NCI-H526 (cell line): ENCODE measurements around the gene NPEPL1.
"Not testable (repeated sequence)": the region's sequence is repeated elsewhere in the genome, so short reads cannot be mapped to it uniquely, and the experiment has no call there.

Source experiments
- DNase-seq, 2 experiments: peaks; one replicate each; lab custom pipeline; 2025; lab: John Stamatoyannopoulos, UW

The NPEPL1 gene, protein sequence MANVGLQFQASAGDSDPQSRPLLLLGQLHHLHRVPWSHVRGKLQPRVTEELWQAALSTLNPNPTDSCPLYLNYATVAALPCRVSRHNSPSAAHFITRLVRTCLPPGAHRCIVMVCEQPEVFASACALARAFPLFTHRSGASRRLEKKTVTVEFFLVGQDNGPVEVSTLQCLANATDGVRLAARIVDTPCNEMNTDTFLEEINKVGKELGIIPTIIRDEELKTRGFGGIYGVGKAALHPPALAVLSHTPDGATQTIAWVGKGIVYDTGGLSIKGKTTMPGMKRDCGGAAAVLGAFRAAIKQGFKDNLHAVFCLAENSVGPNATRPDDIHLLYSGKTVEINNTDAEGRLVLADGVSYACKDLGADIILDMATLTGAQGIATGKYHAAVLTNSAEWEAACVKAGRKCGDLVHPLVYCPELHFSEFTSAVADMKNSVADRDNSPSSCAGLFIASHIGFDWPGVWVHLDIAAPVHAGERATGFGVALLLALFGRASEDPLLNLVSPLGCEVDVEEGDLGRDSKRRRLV

DNA sequence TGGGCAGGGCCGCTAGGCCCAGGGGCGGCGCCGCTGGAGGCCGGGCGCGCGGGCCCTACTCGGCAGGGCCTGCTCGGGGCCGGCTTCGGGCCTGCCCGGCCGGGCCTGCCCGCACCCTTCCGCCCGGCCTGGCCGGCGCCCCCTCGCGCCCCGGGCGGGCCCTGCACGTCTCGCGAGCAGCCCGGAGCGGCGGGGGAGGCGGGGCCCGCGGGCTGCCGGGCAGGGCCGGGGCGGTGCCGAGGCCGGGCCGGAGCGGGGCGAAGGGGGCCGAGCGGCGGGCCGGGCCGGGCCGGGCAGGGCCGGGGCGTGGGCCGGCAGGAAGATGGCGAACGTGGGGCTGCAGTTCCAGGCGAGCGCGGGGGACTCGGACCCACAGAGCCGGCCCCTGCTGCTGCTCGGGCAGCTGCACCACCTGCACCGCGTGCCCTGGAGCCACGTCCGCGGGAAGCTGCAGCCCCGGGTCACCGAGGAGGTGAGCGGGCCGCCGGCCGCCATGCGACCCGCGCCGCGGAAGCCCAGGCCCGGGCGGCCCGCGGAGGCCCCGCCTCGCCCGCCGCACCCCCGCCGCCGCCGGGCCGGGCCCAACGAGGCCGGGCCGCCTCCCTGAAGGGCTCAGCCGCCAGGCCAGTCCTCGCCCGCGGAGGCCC is at the start of gene NPEPL1:
TSS of gene NPEPL1 (plus strand) at position 222 of the 647 bp plus-strand sequence. CDS start at position 323, 101 bp downstream.
- DNase-seq = peak in 1 of 2 experiments; percentile 87

DNA sequence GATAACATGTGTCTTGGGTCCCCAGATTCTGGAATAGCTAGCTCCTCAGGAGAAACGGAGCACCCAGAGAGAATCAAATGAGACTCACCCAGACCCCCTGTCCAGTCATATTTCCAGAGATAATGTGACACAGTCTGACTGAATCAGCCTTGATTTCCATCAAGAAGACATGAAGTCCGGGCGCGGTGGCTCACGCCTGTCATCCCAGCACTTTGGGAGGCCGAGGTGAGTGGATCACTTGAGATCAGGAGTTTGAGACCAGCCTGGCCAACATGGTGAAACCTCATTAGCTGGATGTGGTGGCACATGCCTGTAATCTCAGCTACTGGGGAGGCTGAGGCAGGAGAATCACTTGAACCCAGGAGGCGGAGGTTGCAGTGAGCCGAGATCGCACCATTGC is 49.7 kb upstream of the NPEPL1 start:
- DNase-seq = not testable (repeated sequence)

DNA sequence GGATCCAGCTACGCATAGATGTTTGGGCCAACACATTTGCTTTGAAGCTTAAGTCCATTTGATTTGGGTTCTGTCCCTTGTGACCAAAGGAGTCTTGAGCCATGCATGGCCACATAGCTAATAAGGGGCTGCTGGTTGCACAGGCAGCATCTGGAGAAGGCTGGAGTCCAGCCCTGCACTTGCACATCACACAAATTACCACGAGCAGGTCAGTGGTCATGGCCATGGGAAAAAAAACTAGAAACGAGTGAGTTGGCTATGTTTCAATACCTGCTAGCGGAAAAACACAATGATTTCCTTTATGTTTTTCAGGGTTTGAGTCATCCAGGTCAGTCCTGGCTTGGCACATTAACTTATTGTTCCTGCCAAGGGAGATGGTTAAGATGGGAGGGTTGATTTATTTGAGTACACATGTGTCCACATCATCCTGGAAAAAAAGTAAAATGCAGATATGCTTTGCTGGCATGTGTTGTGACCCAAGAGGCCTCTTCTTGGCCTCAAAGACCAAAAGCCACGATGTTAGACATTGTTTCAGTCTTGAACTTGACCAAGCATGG is 47.1 kb upstream of the NPEPL1 start:
- no peak for DNase-seq

DNA sequence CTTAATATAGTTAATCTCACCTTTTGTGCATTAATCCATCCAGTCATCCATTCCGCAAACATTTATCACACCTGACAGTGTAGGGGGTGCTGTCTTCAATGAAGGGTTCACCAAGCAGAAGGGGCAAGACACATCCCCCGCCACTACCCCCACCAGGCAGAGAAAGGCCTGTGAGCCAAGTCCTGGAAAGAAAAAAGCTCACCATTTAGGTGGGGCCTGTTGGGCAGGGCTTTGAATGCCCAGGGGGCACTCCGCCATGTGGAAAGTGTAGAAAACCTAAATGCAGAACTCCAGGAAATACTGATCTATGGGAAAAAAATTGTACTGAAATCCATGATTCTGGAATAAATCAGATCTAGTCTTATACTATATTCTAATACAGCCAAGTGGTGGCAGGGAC is 46.3 kb upstream of the NPEPL1 start:
- DNase-seq = no peak

DNA sequence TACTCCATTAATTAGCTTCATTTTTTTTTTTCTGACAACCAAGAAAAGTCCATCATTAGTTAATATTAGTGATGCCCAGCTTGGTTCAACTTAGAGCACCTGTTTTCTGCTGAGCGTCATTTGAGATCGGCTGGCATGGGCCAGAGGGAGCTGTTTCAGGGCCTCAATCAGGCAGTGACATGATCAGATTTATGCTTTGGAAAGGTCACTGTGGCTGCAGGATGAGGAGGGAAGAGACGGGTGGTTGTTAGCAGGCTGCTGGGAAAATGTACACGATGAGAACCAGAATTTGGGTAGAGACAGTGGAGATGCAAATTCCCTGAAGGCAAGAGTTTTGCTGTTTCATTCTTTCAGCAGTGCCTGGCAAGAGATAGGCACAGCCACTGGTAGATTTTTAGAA is 45.9 kb upstream of the NPEPL1 start:
- peak; percentile 34 to 47 for DNase-seq

DNA sequence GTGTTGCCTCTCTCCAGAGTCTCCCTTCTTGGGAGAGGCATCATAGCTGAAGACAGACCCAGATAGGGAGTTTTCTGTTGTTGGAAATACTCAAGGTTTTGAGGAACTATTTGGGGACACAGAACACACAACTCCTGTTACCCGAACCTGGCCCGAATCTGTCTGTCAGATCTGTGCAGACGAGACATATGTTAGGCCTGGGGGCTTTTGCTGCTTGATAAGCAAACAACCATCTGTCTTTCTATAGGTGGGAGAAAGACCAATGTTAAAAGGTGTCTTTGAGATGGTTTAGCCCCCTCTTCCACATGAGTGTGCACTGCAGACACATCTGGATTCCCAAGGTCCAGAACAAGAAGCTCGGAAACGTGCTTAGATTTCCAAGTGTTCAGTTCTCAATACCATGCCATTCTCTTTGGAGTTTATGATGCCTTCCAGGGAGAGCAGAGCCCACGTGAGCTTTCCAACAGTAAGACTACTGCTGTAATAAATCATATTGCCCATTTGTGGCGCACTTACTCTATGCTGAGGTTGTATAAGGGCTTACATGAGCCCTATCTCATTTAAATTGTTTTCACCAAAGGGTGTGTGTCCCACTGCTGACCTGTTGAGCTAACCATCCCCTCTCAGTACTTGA is 45.3 kb upstream of the NPEPL1 start:
- DNase-seq = peak in 1 of 2 experiments; percentile 31

DNA sequence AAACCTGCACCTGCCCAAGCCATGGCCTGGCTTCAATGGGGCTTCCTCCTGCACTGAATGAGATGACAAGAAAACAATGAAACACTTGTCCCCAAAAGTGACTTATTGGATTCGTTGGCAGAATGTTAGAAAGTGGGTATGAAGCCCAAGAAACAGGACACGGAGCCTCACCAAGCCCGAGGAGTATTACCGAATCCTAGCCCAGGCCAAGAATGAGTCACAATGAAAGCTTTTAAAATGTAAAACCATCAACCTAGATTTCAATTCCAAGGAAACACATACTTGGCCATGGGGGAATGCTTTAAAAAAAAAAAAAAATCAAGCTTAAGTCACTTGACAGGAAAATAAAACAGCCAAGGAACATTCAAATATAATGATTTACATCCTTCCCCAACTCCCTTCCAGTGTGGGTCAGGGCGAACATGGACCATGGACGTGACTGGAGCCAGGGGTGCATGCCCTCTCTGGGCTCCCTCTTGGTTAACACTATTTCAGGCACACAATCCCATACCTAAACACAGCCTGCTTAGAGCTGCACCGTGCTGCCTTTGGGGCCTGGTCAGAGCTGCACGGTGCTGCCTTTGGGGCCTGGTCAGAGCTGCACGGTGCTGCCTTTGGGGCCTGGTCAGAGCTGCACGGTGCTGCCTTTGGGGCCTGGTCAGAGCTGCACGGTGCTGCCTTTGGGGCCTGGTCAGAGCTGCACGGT is 44.7 kb upstream of the NPEPL1 start:
- DNase-seq = no peak

DNA sequence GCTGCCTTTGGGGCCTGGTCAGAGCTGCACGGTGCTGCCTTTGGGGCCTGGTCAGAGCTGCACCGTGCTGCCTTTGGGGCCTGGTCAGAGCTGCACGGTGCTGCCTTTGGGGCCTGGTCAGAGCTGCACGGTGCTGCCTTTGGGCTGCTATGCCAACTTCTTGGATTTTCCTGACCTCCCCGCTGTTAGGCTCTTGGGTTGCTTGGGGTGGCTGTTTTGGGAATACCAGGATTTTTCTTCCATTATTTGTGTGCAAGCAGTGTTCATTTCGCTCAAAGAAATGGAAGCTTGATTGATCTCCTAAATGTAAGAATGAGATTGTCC is 44.1 kb upstream of the NPEPL1 start:
- not testable (repeated sequence) for DNase-seq

DNA sequence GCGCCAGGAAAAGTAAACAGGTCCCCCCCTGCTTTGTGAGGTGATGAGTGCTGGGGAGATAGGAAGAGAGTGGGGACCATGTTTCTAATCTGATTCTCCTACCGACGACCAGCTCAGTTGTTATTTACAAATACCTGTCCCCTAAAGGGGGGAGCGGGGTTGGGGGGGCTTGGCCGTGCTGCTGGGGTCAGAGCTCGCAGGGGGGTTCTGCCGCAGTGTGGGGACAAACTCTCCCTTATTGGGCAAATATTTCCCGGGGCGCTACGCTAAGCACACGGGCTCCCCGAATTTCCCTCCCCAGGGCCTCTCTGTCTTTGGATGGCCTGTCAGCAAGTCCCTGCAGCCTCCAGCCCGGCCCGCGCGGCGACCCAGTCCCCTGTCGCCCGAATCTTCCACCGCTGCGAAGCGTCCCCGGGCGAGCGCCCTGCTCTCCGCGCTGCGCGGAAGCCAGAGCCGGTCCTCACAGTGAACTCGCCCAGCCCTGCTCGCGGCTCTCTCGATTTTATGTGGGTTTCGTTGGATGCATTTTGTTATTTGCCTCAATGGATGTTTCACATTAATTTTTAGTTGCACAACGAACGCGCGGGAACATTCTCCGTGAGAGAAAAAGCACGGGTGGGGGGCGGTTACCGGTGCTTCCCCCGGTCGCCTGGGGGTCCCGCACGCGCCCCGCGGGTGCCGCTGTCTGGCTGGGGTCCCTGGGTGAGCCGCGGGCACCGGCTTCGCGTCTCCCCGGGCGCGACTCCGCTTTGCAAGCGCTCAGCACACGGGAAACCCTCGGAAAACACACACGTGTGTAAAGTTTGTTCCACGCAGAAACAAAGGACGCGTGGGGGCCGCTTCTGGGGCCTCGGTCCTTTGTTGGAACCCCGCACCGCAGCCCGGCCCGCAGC is 43.1 kb upstream of the NPEPL1 start:
- DNase-seq = peak in 1 of 2 experiments; percentile 62

DNA sequence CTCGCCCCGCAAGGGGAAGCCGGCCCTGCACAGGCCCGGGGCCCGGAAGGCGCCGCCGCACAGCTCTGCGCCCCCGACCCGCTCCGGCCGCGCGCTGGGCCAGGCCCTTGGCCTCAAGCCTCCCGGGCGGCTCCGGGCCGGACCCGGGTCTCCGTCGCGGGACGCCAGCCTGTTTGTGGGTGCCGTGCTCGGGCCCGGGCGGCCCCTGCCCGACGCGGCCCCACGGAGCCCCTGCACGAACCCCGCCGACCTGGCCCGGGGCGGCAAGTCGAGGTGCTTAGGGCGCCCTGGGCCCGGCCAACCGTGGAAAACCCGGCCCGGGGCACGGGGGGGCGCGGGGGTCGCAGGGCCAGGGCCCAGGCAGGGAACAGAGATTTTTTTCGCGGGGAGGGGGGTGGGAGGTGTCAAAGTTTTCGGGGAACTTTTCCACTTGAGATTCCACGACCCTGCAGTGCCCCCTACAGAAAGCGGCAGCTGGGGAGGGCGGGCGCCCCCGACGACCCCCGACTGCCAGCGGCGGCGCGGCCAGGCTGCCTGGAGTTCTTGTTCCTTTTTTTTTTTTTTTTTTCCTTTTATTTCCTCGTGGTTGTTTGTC is 42.3 kb upstream of the NPEPL1 start:
- peak in 1 of 2 experiments; percentile 62 for DNase-seq

DNA sequence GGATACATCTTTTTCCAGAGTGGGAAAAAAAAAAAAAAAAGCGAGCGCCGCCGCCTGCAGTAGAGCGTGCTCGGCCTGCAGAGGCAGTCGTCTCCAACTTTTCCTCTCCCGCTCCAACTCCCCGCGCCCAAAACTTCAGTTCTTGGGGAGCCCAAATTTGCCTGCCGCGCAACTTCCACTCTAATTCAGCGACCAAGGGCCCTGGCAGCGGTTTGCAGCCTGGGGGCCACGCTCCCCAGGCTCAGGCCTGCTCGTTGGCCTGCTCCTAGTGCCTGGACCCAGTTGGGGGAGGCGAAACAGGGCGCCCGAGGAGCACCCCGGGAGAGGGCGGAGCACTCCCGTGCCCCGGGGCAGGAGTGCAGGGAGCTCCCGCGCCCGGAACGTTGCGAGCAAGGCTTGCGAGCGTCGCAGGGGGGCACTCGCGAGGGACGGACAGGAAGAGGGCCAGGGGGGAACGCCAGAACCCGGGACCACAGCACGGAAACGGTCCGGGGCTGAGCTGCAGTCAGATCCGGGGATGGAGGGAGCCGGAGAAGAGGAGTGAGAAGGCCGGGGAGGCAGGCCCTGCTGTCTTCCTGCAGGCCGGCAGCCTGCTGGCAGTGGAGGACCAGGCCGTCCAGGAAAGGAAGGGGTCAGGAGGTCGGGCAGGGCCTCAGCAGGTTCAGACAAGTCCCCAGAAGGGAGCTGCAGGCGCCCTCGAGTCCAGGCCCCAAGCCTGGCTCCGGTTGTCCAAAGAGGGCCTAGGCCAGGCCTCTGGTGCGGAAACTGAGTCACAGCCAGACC is 41.6 kb upstream of the NPEPL1 start, which contains the start of gene STX16:
TSS of gene STX16 (plus strand) at position 508 of the 783 bp plus-strand sequence. CDS start 724 bp downstream, outside the sequence.
- peak; percentile 89 to 98 for DNase-seq

DNA sequence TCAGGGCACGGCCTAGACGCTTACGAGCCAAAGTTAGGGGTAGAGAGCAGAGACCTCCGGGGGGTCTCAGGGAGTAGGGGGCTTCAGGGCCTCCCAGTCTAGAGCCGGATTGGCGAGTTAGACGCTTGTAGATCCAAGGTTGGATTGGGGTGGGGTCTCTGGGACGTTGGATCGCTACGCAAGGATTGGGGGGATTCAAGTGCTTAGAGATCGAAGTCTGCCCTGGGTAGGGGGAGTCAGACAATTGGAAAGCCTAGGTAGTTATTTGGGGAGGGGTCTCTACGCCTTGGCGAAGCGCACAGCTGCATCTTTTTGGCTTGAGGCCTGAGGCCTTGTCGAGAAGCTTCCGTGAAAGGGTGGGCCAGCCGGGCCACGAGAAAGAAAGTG is 41.0 kb upstream of the NPEPL1 start:
- peak; percentile 36 to 62 for DNase-seq

DNA sequence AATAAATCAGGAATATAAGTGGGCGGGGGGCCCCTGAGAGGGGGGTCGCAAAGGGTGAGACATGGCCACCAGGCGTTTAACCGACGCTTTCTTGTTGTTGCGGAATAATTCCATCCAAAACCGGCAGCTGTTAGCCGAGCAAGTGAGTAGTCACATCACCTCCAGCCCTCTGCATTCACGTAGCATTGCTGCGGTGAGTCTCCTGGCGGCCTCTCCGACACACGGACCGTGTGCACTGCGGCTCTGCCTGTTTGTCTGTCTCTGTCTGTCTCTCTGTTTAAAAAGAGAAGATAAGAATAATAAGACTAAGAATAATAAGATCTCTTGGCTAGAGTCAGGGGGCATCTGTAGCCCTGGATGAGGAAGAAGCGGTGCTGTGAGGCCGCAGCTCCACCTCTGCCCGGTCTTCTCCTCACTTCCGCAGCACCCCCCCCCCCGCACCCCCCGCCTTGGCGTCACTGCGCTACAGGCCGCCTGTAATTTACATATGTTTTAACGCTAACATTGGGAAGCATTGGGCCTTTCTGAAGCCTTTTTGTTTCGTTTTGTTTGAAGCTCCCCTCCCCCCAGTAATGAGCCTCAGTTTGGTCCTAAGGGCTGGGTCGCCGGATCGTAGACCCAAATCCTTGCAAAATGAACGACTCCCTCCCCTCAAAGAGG is 40.5 kb upstream of the NPEPL1 start:
- peak; percentile 54 to 83 for DNase-seq

DNA sequence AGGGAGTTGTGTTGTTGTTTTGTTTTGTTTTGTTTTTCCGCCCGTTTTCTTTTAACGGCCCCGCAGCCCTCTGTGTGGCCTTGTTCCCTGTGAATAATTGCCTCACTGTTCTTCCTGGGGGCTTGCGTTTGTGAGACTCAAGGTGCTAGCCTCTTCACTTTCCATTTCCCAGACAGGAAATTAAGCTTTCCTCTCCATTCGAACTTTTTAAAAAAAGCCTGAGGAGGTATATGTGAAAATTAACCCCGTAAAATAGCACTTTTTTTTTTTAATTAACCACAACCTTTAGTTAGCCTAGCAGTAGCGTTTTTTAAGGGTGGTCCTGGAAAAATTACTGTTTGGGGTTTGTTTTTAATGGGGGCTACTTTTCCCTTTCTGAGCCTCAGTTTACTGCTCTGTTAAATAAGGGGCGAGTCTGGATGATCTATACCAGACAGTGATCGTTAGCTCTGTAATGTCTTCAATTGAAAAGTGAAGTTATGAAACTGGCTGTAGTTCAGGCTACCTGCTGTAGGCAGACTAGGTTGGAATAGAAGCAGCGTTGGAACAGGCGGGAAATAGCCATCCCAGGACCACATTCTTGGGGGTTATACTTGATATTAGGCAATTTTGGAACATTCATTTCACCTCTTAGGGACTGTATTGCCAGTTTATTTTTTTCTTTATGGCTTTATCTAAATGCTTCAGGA is 39.9 kb upstream of the NPEPL1 start:
- peak in 1 of 2 experiments; percentile 80 for DNase-seq

DNA sequence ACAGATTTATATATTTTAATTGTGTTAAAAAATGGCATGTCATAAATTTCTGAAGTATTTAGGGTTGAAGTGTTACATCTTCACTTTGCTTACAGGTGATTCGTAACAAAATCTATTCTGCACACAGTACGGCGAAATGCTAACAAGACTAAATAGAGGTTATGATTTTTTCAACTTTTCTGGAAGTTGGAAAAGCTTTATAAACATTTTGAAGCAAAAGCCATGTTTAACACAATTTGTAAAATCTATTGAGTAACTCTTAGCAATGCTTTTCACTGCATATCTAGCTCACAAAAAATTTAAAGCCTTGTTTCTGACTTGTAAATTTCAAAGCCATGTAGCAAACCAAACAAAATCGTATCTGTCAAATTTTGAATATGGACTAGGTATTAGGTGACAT is 38.3 kb upstream of the NPEPL1 start:
- DNase-seq = no peak

DNA sequence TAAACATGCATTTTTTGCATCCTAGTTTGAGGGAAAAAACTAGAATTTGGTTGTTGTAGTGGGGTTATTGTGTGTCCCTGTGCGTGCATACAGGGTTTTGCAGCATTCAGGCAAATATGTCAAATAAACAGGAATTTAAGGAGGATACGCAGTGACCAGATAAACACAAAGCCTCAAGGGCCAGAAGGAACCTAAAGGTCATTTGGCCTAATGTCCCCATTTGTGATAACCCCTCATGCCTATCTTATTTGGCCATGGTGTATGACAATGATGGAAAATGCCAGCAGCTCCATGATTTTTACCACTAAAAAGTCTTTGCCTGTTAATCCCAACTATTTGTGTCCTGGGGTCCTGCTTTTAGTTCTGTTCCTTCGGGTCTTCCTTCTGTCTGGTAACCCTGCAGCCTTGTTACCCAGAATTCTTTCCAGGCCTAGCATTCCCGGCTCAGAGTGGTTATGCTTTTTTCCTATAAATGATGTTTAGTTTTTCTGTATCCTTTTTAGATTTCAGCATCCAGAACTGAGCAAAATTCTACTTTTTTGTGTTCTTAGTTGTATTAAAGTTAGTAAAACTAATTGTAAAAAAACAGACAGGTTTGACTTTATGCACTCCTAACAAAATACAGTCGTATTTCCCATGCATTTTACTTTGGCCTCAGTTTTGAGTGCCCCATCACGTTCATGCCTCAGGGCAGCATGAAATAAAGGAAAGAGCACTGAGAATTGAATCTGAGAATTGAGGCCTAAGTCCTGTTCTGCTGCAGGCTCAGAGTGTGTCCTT is 37.1 kb upstream of the NPEPL1 start:
- no peak for DNase-seq

DNA sequence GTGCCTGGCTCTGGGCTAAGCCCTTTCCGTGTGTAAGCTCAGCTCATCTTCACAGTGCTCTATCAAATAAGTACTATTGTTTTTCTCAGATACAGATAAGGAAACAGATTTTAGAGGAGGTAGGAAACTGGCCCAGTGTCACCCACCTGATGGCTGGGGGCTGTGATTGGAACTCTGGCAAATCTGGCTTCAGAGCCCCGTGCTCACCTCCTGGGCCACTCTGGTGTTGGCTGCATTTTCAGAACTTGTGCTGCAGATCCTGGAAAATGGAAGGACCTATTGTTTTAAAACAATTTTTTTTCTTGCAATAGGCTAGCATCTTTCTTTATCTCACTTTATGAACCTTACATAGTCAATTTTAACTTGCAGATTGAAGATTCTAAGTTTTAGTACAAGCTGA is 35.8 kb upstream of the NPEPL1 start:
- DNase-seq = no peak
